ENCODE results near the gene JAML. TPM values are rescaled to one million over a fixed set of nuclear protein-coding genes. Genes with fewer than 3 reads are reported as not detected.

The JAML gene
- total RNA-seq, 4 donors from 2014 or later = 0.92 to 8.9 (median 1.2) TPM

DNA sequence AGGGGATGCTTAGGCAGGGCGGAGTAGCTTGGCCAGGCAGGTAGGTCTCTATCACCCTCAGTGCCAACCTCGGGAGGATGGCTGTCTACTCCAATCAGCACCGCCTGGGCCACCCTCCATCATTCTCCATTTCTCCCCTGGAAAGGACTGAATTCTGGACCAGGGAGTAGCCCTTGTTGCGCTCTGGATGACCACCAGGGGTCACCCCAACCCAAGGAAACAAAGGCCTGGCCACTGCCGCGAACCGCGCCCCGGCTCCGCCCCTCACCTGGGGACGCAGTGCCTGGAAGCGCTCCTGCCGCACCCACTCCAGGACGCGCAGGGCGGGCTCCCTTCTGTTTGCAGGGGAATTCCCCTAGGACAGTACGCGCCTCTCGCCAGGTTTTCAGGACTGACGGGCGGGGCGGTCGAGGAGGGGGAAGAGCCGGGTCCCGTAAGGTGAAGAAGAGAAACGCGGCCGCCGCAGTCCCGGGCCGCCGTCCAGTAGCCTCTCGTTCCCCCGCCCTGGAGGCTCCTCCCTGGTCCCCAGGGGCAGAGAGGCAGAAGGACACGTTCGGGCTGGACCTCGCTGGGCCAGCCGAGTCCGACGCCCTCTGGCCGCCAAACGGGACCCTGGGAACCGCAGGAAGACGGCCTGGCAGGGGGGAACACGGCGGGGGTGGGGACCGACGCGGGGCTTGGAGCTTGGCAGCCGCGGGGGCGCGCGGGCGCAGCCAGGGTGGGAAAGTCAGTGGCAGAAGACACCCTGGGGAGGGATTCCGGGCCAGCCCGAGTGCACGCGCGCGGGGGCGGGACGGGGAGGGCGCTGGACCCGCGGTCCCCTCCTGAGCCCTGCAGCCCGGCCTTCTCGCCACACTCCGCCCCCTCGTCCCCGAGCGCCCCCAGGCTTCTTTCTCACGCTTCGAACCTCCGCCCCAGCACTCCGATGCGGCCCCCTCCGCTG is 79.3 kb downstream of the JAML start:
- no peaks in the 10 kb centered on the region for H3K9me3 ChIP-seq
- peak overlapping the region in 3 of 4 donors; percentile 44 to 63 (median 60) for H3K27ac ChIP-seq (replicated peaks in 1 of 4)
- no peaks in the 10 kb centered on the region for H3K36me3 ChIP-seq
- peak overlapping the region; percentile 55 to 84 (median 66) for H3K4me3 ChIP-seq
- intact Hi-C loops (cut with DNase I) = loop anchor here (2.0 to 5.0 kb wide), 3 partner anchors 25 to 342 kb away; no protein-coding TSS in a partner anchor
- TF ChIP-seq POLR2AphosphoS5 (IDR thresholded peaks at IDR 0.05) (peak in 1 of 2 donors; percentile 37), EP300 (IDR thresholded peaks at IDR 0.05) (no peak), CTCF (IDR thresholded peaks at IDR 0.05) (peak; percentile 89 to 93 (median 93)), POLR2A (IDR thresholded peaks at IDR 0.05; ENCODE audit: low read depth) (no peak)
- peak; percentile 94 for DNase-seq (ENCODE audit: extremely low spot score)
- under 1% methylated on average over 34 of the region's 78 CpGs for WGBS
- H3K27me3 ChIP-seq = peaks cover 0 to 41% (median 4%) of the 10 kb centered on the region in 4 donors
- peaks cover 14 to 17% (median 16%) of the 10 kb centered on the region in 4 donors for H3K4me1 ChIP-seq

DNA sequence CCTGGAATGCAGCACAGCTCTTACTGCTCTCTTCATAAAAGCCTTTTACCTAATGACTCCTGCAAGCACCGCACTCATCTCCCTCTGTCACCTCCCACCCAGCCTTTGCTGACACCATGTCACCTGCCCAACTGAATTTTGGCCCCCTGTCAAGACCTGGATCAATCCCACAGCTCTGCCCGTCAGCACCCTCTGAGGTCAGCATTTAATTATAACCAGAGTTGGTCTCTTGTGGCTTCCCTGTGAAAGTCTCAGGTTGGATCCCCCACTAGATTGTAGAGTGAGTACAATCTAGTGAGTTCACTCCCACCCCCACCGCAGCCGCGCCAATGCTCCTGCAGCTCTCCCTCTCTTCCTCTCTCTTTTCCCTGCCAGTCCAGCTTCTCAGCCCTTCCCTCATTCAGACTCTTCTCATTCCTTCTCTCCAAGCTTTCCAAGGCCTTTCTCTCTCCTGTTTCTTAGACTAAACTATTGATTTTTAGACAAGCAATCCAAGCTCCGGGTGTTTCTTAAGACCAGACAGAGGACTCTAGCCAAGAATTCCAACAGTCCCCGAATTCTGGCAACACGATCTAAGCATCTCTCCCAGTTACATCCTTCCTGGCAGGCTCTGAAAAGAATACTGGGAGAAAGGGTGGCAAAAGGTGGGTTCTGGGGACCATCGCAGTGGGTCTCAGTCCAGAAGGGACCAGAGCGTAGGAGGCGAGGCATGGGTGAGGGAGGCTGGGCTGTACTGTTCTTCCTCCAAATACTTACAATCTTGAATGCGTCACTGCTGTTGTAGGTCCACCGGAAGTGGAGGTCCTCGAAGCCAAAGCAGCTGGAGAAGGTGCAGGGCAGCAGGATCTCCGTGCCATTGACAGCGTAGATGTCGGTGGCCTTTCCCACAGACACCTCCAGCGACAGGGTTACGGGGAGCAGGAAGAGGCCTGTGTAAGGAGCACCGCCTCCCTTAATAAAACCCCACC is 80.2 kb downstream of the JAML start:
- TF ChIP-seq POLR2AphosphoS5 (IDR thresholded peaks at IDR 0.05) (no peak), POLR2A (IDR thresholded peaks at IDR 0.05; ENCODE audit: low read depth) (no peak), EP300 (IDR thresholded peaks at IDR 0.05) (no peak), CTCF (IDR thresholded peaks at IDR 0.05) (no peak)
- no peak for DNase-seq (ENCODE audit: extremely low spot score)
- WGBS = 53% methylated on average over 20 of the region's 20 CpGs
- intact Hi-C loops (cut with DNase I) = loop anchor here (2.0 to 5.0 kb wide), 3 partner anchors 26 to 343 kb away; no protein-coding TSS in a partner anchor
- H3K4me1 ChIP-seq = peaks cover 14 to 17% (median 15%) of the 10 kb centered on the region in 4 donors
- no peak overlapping the region for H3K27ac ChIP-seq (replicated peaks in 1 of 4)
- no peaks in the 10 kb centered on the region for H3K36me3 ChIP-seq
- H3K9me3 ChIP-seq = no peaks in the 10 kb centered on the region
- H3K4me3 ChIP-seq = peak overlapping the region; percentile 55 to 84 (median 66)
- H3K27me3 ChIP-seq = peaks cover 0 to 46% (median 4%) of the 10 kb centered on the region in 4 donors

Small RNA genes lying within 50 kb of the gene (small RNA-seq; reads per million reads assigned to genes)
- gene HSPE1P18 = 0 reads per million in 3 donors

Other genes starting within 250 kb of the JAML start
- gene IL10RA, start 238.6 kb downstream of the JAML start, total RNA-seq = 10 to 100 TPM; 14.3 to 34.9 (median 20.9) TPM
- gene TMPRSS4, start 147.9 kb downstream of the JAML start, total RNA-seq = under 1 TPM in 3 of 4 donors, not detected in 1; 0.17 to 0.33 (median 0.26) TPM
- not detected for gene SMIM35, start 138.0 kb downstream of the JAML start, total RNA-seq
- 1 to 10 TPM; 3.7 to 8.4 (median 4.4) TPM for gene SCN4B, start 72.2 kb downstream of the JAML start, total RNA-seq
- gene SCN2B, start 48.4 kb downstream of the JAML start, total RNA-seq = 1 to 10 TPM in 1 of 4 donors, under 1 TPM in 3; 0.42 to 1.2 (median 0.67) TPM
- gene MPZL3, start 27.4 kb upstream of the JAML start, total RNA-seq = under 1 TPM; 0.42 to 0.52 (median 0.48) TPM
- gene MPZL2, start 39.3 kb upstream of the JAML start, total RNA-seq = 10 to 100 TPM in 3 of 4 donors, 1 to 10 TPM in 1; 6.6 to 31.6 (median 13.9) TPM
- gene CD3E, start 79.7 kb upstream of the JAML start, total RNA-seq = 1 to 10 TPM in 2 of 4 donors, under 1 TPM in 2; 0.42 to 2.8 (median 0.96) TPM
- gene CD3D, start 117.7 kb upstream of the JAML start, total RNA-seq = under 1 TPM in 1 of 4 donors, not detected in 3; 0.83 TPM
- under 1 TPM in 3 of 4 donors, not detected in 1; 0.13 to 0.33 (median 0.23) TPM for gene CD3G, start 119.3 kb upstream of the JAML start, total RNA-seq
- gene UBE4A, start 134.6 kb upstream of the JAML start, total RNA-seq = 10 to 100 TPM; 32.0 to 40.8 (median 36.6) TPM
- 10 to 100 TPM; 61.0 to 91.1 (median 69.1) TPM for gene ATP5MG, start 176.6 kb upstream of the JAML start, total RNA-seq
- gene KMT2A, start 211.5 kb upstream of the JAML start, total RNA-seq = 10 to 100 TPM; 61.0 to 68.7 (median 62.1) TPM

All from esophagus muscularis mucosa (tissue), 4 donors.